Dermis lymphatic vessel endothelial cell (primary cell): ENCODE results near the gene PARP1. TPM values are rescaled to one million over a fixed set of nuclear protein-coding genes. Genes with fewer than 3 reads are reported as not detected.

Source experiments
- total RNA-seq: library from RNA; depleted of rRNA; stranded (reverse); fragments of >200 nt; gene quantifications from 2 replicates; pipeline ENCODE4 v1.2.1, GENCODE V29; 2014

PARP1 gene
- total RNA-seq = 90.9 and 113 TPM in 2 replicates

DNA sequence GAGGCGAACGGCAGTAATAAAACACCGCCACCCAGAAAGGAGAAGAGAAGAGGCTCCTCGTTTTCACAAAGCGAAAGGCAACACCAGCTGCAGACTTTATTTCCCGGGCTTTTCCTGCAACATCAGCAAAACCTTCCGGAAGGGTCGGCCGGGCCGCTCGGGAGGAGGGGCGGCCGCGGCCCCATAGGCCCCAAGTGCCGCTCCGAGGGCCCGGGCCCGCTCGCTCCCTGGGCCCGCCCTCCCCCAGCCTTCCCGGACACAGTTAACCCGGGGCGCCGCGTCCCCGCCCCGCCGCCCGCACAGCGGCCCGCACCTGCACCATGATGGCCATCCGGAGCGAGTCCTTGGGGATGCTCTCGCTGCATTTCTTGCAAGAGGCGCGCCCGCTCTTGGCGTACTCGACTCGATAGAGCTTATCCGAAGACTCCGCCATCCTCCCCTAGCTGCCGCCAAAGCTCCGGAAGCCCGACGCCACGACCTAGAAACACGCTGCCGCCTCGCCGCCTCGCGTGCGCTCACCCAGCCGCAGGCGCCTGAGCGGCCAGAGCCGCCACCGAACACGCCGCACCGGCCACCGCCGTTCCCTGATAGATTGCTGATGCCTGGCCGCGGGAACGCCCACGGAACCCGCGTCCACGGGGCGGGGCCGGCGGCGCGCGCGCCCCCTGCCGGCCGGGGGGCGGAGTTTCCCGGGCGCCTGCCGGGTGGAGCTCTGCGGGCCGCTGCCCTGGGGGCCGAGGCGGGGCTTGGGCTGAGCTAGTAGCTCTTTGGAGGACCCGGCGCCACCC lies at the start of gene PARP1:
Gene PARP1 (minus strand): TSS at position 597 of the 788 bp plus-strand sequence. CDS start 164 bp downstream, at position 433.

Other genes with a start within 250 kb of the PARP1 start
- 32.9 and 34.6 TPM in 2 replicates for gene ACBD3, start 221.4 kb downstream of the PARP1 start, total RNA-seq
- 0.11 TPM in 1 of 2 replicates, not detected in the other for gene MIXL1, start 184.4 kb downstream of the PARP1 start, total RNA-seq
- gene LIN9, start 98.9 kb downstream of the PARP1 start, total RNA-seq = 2.7 and 4.4 TPM in 2 replicates
- gene STUM, start 140.7 kb upstream of the PARP1 start, total RNA-seq = 0.09 and 0.33 TPM in 2 replicates